ENCODE measurements around the gene SH3D21.

Gene SH3D21

GRCh38 chr1:36330940-36331339, 24.8 kb downstream of the SH3D21 start:
- H3K4me3 ChIP-seq (ENCODE audit: low read length), result no peak overlapping the region
- TF ChIP-seq ZNF274 (IDR thresholded peaks at IDR 0.05; ENCODE audit: low read depth, low read length), result no peak

GRCh38 chr1:36337830-36338229, 31.7 kb downstream of the SH3D21 start:
- no peak for TF ChIP-seq ZNF274 (IDR thresholded peaks at IDR 0.05; ENCODE audit: low read depth, low read length)

GRCh38 chr1:36339215-36339614, 33.0 kb downstream of the SH3D21 start:
- TF ChIP-seq ZNF274 (IDR thresholded peaks at IDR 0.05; ENCODE audit: low read depth, low read length), result no peak
- H3K4me3 ChIP-seq (ENCODE audit: low read length), result no peak overlapping the region

More at GRCh38 chr1:36337830-36338229, 31.7 kb downstream of the SH3D21 start:
- H3K4me3 ChIP-seq (ENCODE audit: low read length), result no peak overlapping the region

- no peak for TF ChIP-seq ZNF274 (IDR thresholded peaks at IDR 0.05; ENCODE audit: low read depth, low read length)
- no peak overlapping the region for H3K4me3 ChIP-seq (ENCODE audit: low read length)
Observed at GRCh38 chr1:36339615-36340014, 33.4 kb downstream of the SH3D21 start.

- no peak overlapping the region for H3K4me3 ChIP-seq (ENCODE audit: low read length)
- no peak for TF ChIP-seq ZNF274 (IDR thresholded peaks at IDR 0.05; ENCODE audit: low read depth, low read length)
Observed at GRCh38 chr1:36341626-36342320, 35.6 kb downstream of the SH3D21 start.

GRCh38 chr1:36342426-36343185, 36.4 kb downstream of the SH3D21 start:
- TF ChIP-seq ZNF274 (IDR thresholded peaks at IDR 0.05; ENCODE audit: low read depth, low read length), result no peak
- no peak overlapping the region for H3K4me3 ChIP-seq (ENCODE audit: low read length)

- TF ChIP-seq ZNF274 (IDR thresholded peaks at IDR 0.05; ENCODE audit: low read depth, low read length), result no peak
- no peak overlapping the region for H3K4me3 ChIP-seq (ENCODE audit: low read length)
Observed at GRCh38 chr1:36343651-36344394, 37.7 kb downstream of the SH3D21 start.

GRCh38 chr1:36344395-36344680, 38.2 kb downstream of the SH3D21 start:
- TF ChIP-seq ZNF274 (IDR thresholded peaks at IDR 0.05; ENCODE audit: low read depth, low read length), result no peak
- H3K4me3 ChIP-seq (ENCODE audit: low read length), result no peak overlapping the region

GRCh38 chr1:36345353-36345752, 39.2 kb downstream of the SH3D21 start:
- TF ChIP-seq ZNF274 (IDR thresholded peaks at IDR 0.05; ENCODE audit: low read depth, low read length), result no peak
- H3K4me3 ChIP-seq (ENCODE audit: low read length), result no peak overlapping the region

GRCh38 chr1:36346741-36347370, 40.7 kb downstream of the SH3D21 start:
- no peak overlapping the region for H3K4me3 ChIP-seq (ENCODE audit: low read length)

GRCh38 chr1:36349241-36349671, 43.1 kb downstream of the SH3D21 start:
- TF ChIP-seq ZNF274 (IDR thresholded peaks at IDR 0.05; ENCODE audit: low read depth, low read length), result no peak
- H3K4me3 ChIP-seq (ENCODE audit: low read length), result no peak overlapping the region

More at GRCh38 chr1:36346741-36347370, 40.7 kb downstream of the SH3D21 start:
- TF ChIP-seq ZNF274 (IDR thresholded peaks at IDR 0.05; ENCODE audit: low read depth, low read length), result no peak

GRCh38 chr1:36349839-36350238, 43.7 kb downstream of the SH3D21 start:
- no peak for TF ChIP-seq ZNF274 (IDR thresholded peaks at IDR 0.05; ENCODE audit: low read depth, low read length)
- H3K4me3 ChIP-seq (ENCODE audit: low read length), result no peak overlapping the region

- no peak for TF ChIP-seq ZNF274 (IDR thresholded peaks at IDR 0.05; ENCODE audit: low read depth, low read length)
- no peak overlapping the region for H3K4me3 ChIP-seq (ENCODE audit: low read length)
Observed at GRCh38 chr1:36350659-36351226, 44.6 kb downstream of the SH3D21 start.

Data from GM08714 (cell line).